SH-SY5Y (cell line): Measurements from ENCODE around the gene SPTBN2.

Experiments used
- GATA2 ChIP-seq: IDR thresholded peaks from 2 replicates; pipeline ENCODE4 v1.6.1; 2011; ENCODE audit warnings: mild to moderate bottlenecking, low read depth, low read length
- GATA3 ChIP-seq: IDR thresholded peaks from 2 replicates; pipeline ENCODE4 v1.6.1; 2011; ENCODE audit warnings: low read depth, mild to moderate bottlenecking, low read length, moderate library complexity

GRCh38 chr11:66692446-66692845, 36.6 kb downstream of the SPTBN2 start:
- TF ChIP-seq GATA3 (no peak), GATA2 (no peak)
